ENCODE measurements around the gene PIK3R3. TPM values are rescaled to one million over a fixed set of nuclear protein-coding genes. Genes with fewer than 3 reads are reported as not detected.

Gene PIK3R3
- total RNA-seq, 1 donor from 2014 or later = 38.1 TPM

- no peak for TF ChIP-seq CTCF (IDR thresholded peaks at IDR 0.05; ENCODE audit: unreplicated experiment)
- Mint-ChIP-seq H3K27ac (ENCODE audit: unreplicated experiment) (no peak overlapping the region), H3K36me3 (ENCODE audit: low read depth, unreplicated experiment) (peaks cover 11% of the 10 kb centered on the region), H3K27me3 (ENCODE audit: unreplicated experiment) (no peaks in the 10 kb centered on the region), H3K4me1 (ENCODE audit: unreplicated experiment) (peaks cover 27% of the 10 kb centered on the region), H3K9me3 (ENCODE audit: unreplicated experiment) (no peaks in the 10 kb centered on the region), H3K4me3 (ENCODE audit: unreplicated experiment) (no peak overlapping the region)
- no peak for DNase-seq (ENCODE audit: low spot score)
Observed at GRCh38 chr1:46003315-46003714, 129.1 kb downstream of the PIK3R3 start.

- Mint-ChIP-seq H3K36me3 (ENCODE audit: low read depth, unreplicated experiment) (peaks cover 6% of the 10 kb centered on the region), H3K9me3 (ENCODE audit: unreplicated experiment) (no peaks in the 10 kb centered on the region), H3K27me3 (ENCODE audit: unreplicated experiment) (no peaks in the 10 kb centered on the region), H3K4me3 (ENCODE audit: unreplicated experiment) (no peak overlapping the region), H3K4me1 (ENCODE audit: unreplicated experiment) (peaks cover 27% of the 10 kb centered on the region), H3K27ac (ENCODE audit: unreplicated experiment) (no peak overlapping the region)
- DNase-seq (ENCODE audit: low spot score) = no peak
- TF ChIP-seq CTCF (IDR thresholded peaks at IDR 0.05; ENCODE audit: unreplicated experiment) = no peak
Observed at GRCh38 chr1:46002551-46003150, 129.8 kb downstream of the PIK3R3 start.

DNA sequence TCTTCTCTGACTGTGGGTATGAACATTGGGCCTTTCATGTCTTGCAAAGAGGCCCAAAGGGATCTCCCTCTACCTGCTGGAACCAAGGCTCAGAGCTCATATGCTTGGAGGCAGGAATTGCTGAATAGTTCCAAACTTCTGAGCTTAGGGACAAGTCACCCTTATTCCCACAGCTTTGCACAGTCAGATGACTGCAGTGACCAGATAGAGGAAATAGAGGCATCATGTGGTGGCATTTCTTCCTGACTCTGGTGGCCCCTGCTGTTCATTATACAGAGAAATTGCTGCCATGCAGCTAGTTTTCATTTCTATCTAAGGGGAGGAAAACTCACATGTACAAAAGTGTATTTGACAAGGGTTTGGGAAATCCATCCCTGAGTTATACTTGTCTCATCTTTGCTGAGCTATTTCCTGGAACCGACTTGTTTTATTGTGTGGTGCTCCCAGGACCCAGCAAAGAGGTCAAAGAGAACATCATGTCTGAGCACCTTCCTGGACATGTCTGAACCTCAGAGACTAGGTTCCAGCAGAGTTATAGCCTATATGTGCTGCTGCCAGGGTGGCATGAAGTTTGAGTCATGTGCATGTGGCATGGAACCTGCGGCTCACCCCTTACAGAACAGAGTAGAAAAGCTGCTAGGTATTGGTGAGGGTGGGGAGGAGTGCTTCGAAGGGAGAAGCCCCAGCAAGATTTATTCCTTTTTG is 131.2 kb downstream of the PIK3R3 start:
- DNase-seq (ENCODE audit: low spot score) = no peak
- TF ChIP-seq CTCF (IDR thresholded peaks at IDR 0.05; ENCODE audit: unreplicated experiment) = no peak
- Mint-ChIP-seq H3K27me3 (ENCODE audit: unreplicated experiment) (peaks cover 4% of the 10 kb centered on the region), H3K4me3 (ENCODE audit: unreplicated experiment) (no peak overlapping the region), H3K9me3 (ENCODE audit: unreplicated experiment) (no peaks in the 10 kb centered on the region), H3K36me3 (ENCODE audit: low read depth, unreplicated experiment) (no peaks in the 10 kb centered on the region), H3K27ac (ENCODE audit: unreplicated experiment) (no peak overlapping the region), H3K4me1 (ENCODE audit: unreplicated experiment) (peaks cover 32% of the 10 kb centered on the region)

DNA sequence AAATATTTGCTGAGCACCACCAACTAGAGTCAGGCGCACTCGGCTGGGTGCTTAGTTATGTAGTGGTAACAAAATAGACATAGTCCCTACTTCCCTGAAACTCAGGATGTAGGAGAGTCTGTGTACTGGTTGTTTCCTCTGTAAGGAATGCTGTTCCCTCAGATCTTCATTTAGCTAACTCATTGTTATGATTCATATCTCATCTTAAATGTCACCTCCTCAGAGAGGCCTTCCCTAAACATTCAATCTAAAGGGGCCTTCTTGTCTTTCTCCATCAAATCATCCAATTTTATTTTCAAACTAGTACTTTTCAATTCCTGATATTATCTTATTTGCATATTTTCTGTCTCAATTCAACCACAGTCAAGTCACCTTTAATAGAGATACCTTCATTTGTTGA is 132.9 kb downstream of the PIK3R3 start:
- H3K4me3 Mint-ChIP-seq (ENCODE audit: unreplicated experiment) = no peak overlapping the region
- peak overlapping the region; percentile 64 for H3K27ac Mint-ChIP-seq (ENCODE audit: unreplicated experiment)
- H3K27me3 Mint-ChIP-seq (ENCODE audit: unreplicated experiment) = peaks cover 4% of the 10 kb centered on the region
- H3K36me3 Mint-ChIP-seq (ENCODE audit: low read depth, unreplicated experiment) = peaks cover 3% of the 10 kb centered on the region
- DNase-seq (ENCODE audit: low spot score) = no peak
- no peak for TF ChIP-seq CTCF (IDR thresholded peaks at IDR 0.05; ENCODE audit: unreplicated experiment)
- H3K4me1 Mint-ChIP-seq (ENCODE audit: unreplicated experiment) = peaks cover 34% of the 10 kb centered on the region
- no peaks in the 10 kb centered on the region for H3K9me3 Mint-ChIP-seq (ENCODE audit: unreplicated experiment)

GRCh38 chr1:45998020-45998617 is 134.3 kb downstream of the PIK3R3 start:
- Mint-ChIP-seq H3K4me3 (ENCODE audit: unreplicated experiment) (peak overlapping the region; percentile 49), H3K4me1 (ENCODE audit: unreplicated experiment) (peaks cover 34% of the 10 kb centered on the region), H3K9me3 (ENCODE audit: unreplicated experiment) (no peaks in the 10 kb centered on the region), H3K36me3 (ENCODE audit: low read depth, unreplicated experiment) (peaks cover 3% of the 10 kb centered on the region), H3K27ac (ENCODE audit: unreplicated experiment) (no peak overlapping the region), H3K27me3 (ENCODE audit: unreplicated experiment) (peaks cover 4% of the 10 kb centered on the region)
- DNase-seq (ENCODE audit: low spot score) = no peak
- no peak for TF ChIP-seq CTCF (IDR thresholded peaks at IDR 0.05; ENCODE audit: unreplicated experiment)

Measured in endothelial cell (in vitro differentiated cells).